ENCODE results near the gene ATF7. TPM values are rescaled to one million over a fixed set of nuclear protein-coding genes. Genes with fewer than 3 reads are reported as not detected.
"Not testable (repeated sequence)": the region's sequence is repeated elsewhere in the genome, so short reads cannot be mapped to it uniquely, and the experiment has no call there.

Gene ATF7
- polyA plus RNA-seq, 4 donors: 35.6 to 47.6 (median 44.7) TPM

GRCh38 chr12:53568809-53569557 lies 57.2 kb downstream of the ATF7 start:
- no peak for DNase-seq (ENCODE audit: low read depth in 4 of 4, low spot score in 2 of 4)

- DNase-seq (ENCODE audit: low read depth in 4 of 4, low spot score in 2 of 4): no peak
Measured at GRCh38 chr12:53567961-53568808, 58.0 kb downstream of the ATF7 start.

- DNase-seq (ENCODE audit: low read depth in 4 of 4, low spot score in 2 of 4): not testable (repeated sequence)
Measured at GRCh38 chr12:53565376-53565775, 60.8 kb downstream of the ATF7 start.

- no peak for DNase-seq (ENCODE audit: low read depth in 4 of 4, low spot score in 2 of 4)
Measured at GRCh38 chr12:53564941-53565340, 61.2 kb downstream of the ATF7 start.

GRCh38 chr12:53564278-53564677 lies 61.9 kb downstream of the ATF7 start:
- DNase-seq (ENCODE audit: low read depth in 4 of 4, low spot score in 2 of 4): no peak

GRCh38 chr12:53563452-53564028 lies 62.6 kb downstream of the ATF7 start:
- no peak for DNase-seq (ENCODE audit: low read depth in 4 of 4, low spot score in 2 of 4)

GRCh38 chr12:53561590-53561953 lies 64.6 kb downstream of the ATF7 start:
- DNase-seq (ENCODE audit: low read depth in 4 of 4, low spot score in 2 of 4): no peak

GRCh38 chr12:53560912-53561589 lies 65.1 kb downstream of the ATF7 start:
- no peak for DNase-seq (ENCODE audit: low read depth in 4 of 4, low spot score in 2 of 4)

- DNase-seq (ENCODE audit: low read depth in 4 of 4, low spot score in 2 of 4): no peak
Measured at GRCh38 chr12:53560351-53560750, 65.8 kb downstream of the ATF7 start.

GRCh38 chr12:53558631-53559030 lies 67.6 kb downstream of the ATF7 start:
- DNase-seq (ENCODE audit: low read depth in 4 of 4, low spot score in 2 of 4): no peak

- DNase-seq (ENCODE audit: low read depth in 4 of 4, low spot score in 2 of 4): no peak
Measured at GRCh38 chr12:53552361-53553327, 73.5 kb downstream of the ATF7 start.

- no peak for DNase-seq (ENCODE audit: low read depth in 4 of 4, low spot score in 2 of 4)
Measured at GRCh38 chr12:53551889-53552291, 74.3 kb downstream of the ATF7 start.

- DNase-seq (ENCODE audit: low read depth in 4 of 4, low spot score in 2 of 4): no peak
Measured at GRCh38 chr12:53550595-53550994, 75.6 kb downstream of the ATF7 start.

GRCh38 chr12:53550131-53550530 lies 76.1 kb downstream of the ATF7 start:
- DNase-seq (ENCODE audit: low read depth in 4 of 4, low spot score in 2 of 4): not testable (repeated sequence)

- not testable (repeated sequence) for DNase-seq (ENCODE audit: low read depth in 4 of 4, low spot score in 2 of 4)
Measured at GRCh38 chr12:53548354-53548753, 77.8 kb downstream of the ATF7 start.

- peak in 1 of 4 donors; percentile 56 for DNase-seq (ENCODE audit: low read depth in 4 of 4, low spot score in 2 of 4)
Measured at GRCh38 chr12:53543539-53543938, 82.6 kb downstream of the ATF7 start.

GRCh38 chr12:53539526-53539925 lies 86.7 kb downstream of the ATF7 start:
- no peak for DNase-seq (ENCODE audit: low read depth in 4 of 4, low spot score in 2 of 4)

GRCh38 chr12:53538209-53538689 lies 87.9 kb downstream of the ATF7 start:
- no peak for DNase-seq (ENCODE audit: low read depth in 4 of 4, low spot score in 2 of 4)

- no peak for DNase-seq (ENCODE audit: low read depth in 4 of 4, low spot score in 2 of 4)
Measured at GRCh38 chr12:53536962-53537361, 89.2 kb downstream of the ATF7 start.

- DNase-seq (ENCODE audit: low read depth in 4 of 4, low spot score in 2 of 4): no peak
Measured at GRCh38 chr12:53533471-53533870, 92.7 kb downstream of the ATF7 start.
